Astrocyte of the spinal cord (primary cell): ENCODE results near the gene CAV2.

Source experiments
- DNase-seq: peaks from one replicate; pipeline ENCODE4 v3.0.0; 2011; ENCODE audit warnings: low read depth, low spot score
- H3K4me3 ChIP-seq: 2 replicates; pipeline ENCODE4 v1.5.1; 2011; ENCODE audit warnings: low read depth, mild to moderate bottlenecking, low read length, moderate library complexity
- in situ Hi-C: cut with HindIII; loops from 2 replicates; pipeline ENCODE4 v1.10.0; 2017; ENCODE audit warnings: low sequenced_read_pairs
- TF ChIP-seq, protein P1 (sequence below): IDR thresholded peaks from 2 replicates; pipeline ENCODE4 v1.5.1; 2012; ENCODE audit warnings: low read depth, mild to moderate bottlenecking, low read length, inconsistent platforms

Gene CAV2

DNA sequence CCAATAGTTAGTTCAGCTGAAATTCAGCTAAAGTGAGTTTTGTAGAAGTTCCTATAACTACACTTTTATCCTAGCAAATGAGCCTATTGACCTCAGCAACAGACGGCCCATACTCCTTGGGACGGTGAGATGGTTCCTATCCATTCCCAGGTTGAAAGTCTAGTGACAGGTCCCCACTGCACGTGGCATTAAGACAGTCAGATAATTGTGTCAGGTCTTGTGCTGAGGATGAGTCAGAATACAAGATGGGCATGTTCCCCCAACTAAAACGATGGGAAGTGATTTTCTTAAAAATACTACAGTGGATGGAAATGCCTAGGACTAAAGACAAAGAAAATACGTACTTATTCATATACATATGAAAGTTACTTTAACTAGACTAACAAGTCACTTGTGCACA, 27.4 kb downstream of the CAV2 start:
- in situ Hi-C loops = no loop called here
- TF ChIP-seq, protein P1, sequence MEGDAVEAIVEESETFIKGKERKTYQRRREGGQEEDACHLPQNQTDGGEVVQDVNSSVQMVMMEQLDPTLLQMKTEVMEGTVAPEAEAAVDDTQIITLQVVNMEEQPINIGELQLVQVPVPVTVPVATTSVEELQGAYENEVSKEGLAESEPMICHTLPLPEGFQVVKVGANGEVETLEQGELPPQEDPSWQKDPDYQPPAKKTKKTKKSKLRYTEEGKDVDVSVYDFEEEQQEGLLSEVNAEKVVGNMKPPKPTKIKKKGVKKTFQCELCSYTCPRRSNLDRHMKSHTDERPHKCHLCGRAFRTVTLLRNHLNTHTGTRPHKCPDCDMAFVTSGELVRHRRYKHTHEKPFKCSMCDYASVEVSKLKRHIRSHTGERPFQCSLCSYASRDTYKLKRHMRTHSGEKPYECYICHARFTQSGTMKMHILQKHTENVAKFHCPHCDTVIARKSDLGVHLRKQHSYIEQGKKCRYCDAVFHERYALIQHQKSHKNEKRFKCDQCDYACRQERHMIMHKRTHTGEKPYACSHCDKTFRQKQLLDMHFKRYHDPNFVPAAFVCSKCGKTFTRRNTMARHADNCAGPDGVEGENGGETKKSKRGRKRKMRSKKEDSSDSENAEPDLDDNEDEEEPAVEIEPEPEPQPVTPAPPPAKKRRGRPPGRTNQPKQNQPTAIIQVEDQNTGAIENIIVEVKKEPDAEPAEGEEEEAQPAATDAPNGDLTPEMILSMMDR = no peak
- H3K4me3 ChIP-seq = peak overlapping the region; percentile 89
- no peak for DNase-seq

DNA sequence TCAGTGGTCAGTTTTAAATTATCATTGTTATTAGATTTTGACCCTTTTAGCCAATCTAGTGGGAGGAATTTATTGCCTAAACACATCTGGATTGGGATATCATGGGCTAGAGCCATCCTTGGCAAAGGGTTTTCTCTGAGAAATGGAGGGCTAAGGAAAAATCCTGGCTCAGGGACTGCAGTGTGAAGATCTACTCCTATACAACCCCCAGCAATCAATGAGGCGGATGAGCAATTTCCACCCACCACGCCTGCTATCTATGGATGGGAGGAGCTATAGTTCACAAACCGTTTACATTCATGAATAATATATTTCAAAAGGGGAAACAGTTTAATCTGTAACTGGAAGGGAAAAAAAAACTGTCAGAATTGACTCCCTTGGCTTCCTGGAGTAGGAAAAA, 28.0 kb downstream of the CAV2 start:
- peak overlapping the region; percentile 89 for H3K4me3 ChIP-seq
- in situ Hi-C loops = no loop called here
- DNase-seq = no peak
- TF ChIP-seq, protein P1 = no peak

DNA sequence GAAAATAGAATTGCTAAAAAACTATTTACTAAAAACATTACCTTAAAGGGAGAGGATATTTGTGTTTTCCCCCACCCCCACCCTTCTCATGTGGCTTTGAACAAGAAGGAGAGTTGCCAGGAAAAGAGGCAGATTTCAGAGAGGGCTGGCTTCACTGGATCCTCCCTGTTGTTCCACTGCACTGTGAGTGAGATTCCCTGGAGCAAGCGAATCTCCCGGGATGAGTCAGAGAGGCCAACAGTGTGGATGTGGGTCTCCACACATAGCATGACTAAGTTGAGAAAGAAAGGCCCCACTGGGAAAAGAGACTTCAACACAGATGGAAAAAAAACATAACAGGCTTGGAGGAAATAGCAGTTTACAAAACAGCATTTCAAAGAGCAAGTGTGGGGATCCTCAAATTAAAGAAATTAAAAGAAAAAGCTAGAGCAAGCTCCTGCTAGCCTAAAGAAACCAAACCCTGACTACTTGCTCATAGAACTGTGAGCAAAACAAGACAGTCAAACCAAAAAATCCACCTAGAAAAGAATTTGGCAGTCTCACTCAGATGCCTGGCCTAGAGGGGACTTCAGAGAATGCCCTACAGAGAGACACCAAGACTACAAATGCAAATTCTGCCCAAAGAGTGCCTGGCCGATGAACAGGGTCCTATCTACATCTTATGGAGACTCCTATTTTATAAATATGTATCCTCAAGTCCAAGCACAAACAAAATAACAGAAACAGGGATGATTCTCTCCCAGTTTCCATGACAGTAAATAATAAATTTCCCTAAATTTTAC, 28.7 kb downstream of the CAV2 start:
- in situ Hi-C loops = no loop called here
- TF ChIP-seq, protein P1 = no peak
- DNase-seq = peak; percentile 95
- peak overlapping the region; percentile 89 for H3K4me3 ChIP-seq

DNA sequence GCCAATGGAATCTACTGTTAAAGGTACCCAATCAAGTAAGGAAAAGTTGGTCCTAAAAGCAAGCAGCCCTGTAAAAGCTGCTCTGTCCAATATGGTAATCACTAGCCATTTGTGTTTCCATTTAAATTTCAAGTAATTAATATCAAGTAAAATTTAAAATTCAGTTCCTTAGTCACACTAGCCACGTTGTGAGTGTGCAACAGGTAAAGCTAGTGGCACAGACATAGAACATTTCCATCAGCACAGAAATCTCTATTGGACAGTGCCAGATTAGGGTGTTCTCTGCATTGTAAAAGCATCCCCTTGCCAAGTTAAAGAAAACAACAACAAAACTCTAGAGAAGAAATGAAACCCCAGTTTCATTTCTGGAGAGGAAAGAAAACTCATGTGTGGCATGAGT, 29.7 kb downstream of the CAV2 start:
- H3K4me3 ChIP-seq = peak overlapping the region; percentile 14
- in situ Hi-C loops = no loop called here
- TF ChIP-seq, protein P1 = no peak
- DNase-seq = no peak

DNA sequence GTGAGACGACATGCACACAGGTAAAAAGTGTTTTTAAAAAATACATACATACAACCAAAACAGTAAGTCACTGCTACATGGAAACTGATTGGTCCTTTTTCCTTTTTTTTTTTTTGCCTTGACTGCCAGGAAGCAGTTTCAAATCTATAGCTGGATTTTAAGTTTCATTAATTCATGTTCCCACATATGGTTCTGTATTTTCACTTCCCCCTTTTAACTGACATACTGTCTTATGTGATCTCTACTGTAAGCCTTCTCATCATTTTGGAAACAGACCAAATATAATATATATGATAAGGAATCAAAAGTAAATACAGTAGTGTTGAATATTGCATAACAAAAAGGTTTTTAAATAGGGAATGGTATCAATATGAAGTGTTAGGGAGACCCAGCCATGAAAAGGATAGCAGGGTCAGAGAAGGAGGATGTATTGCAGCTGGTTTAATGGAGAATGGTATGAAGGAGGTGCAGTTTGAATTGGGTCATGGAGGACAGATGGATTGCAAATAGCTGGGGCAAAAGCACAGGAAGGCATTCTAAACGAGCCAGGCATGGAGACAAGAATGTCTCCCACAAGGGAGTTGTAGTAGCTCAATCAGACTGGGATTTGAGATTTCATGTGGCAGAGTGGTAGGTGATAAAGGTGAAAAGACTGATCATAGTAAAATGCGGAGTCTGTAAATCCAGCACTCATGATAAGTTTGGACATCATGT, 30.7 kb downstream of the CAV2 start:
- DNase-seq = no peak
- peak overlapping the region; percentile 11 for H3K4me3 ChIP-seq
- in situ Hi-C loops = no loop called here
- TF ChIP-seq, protein P1 = no peak

DNA sequence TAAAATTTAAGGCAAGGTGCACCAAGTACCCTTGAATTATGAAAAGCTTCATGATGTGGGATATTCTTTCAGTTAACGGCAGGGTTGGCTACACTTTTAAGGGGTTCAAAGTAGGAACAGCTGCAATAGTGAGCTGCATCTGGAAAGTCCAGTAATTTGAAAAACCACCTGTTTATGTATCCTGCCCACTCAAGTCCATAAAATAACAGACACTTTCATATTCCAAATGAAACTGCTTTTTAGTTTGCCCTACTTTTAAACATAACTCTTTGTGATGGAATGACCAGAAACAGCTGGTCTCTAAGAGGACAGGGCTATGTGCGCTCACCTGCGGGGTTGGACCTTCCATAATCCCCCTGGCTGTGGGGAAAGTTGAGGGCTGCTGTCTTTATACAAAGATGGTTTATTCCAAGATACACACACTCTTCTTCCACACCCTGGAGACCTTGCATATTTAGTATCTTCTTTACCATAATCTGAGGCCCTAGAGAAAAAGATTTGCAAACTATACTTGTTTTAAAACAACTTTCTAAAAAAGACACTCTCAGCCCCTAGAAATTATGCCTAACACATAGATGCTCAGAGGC, 32.7 kb downstream of the CAV2 start:
- no peak overlapping the region for H3K4me3 ChIP-seq
- in situ Hi-C loops = no loop called here
- no peak for DNase-seq
- TF ChIP-seq, protein P1 = no peak
